ENCODE data around the gene SLC25A39.

GRCh38 chr17:44334727-44335126 lies 10.1 kb upstream of the SLC25A39 start:
- no peak for TF ChIP-seq MYC (IDR thresholded peaks at IDR 0.05; ENCODE audit: low read depth, low read length)
- TF ChIP-seq CTCF (IDR thresholded peaks at IDR 0.05; ENCODE audit: extremely low read depth in 1 of 2, insufficient read depth in 1 of 2, low read depth in 1 of 2, low read length in 2 of 2), result no peak
- TF ChIP-seq POLR2AphosphoS5 (IDR thresholded peaks at IDR 0.05; ENCODE audit: insufficient read depth, low read depth, low read length), result no peak
- no peak for TF ChIP-seq EZH2 (IDR thresholded peaks at IDR 0.05; ENCODE audit: borderline replicate concordance, low read depth, low read length, severe bottlenecking)
- TF ChIP-seq POLR2A (IDR thresholded peaks at IDR 0.05; ENCODE audit: low read depth, low read length), result no peak
- no peak for TF ChIP-seq MAX (IDR thresholded peaks at IDR 0.05; ENCODE audit: insufficient read depth, insufficient read length)
- TF ChIP-seq JUN (IDR thresholded peaks at IDR 0.05; ENCODE audit: borderline replicate concordance, insufficient read depth, insufficient read length, low read depth), result no peak
